OCI-LY7 (cell line): ENCODE results near the gene KLHL21. TPM values are rescaled to one million over a fixed set of nuclear protein-coding genes. Genes with fewer than 3 reads are reported as not detected.

ENCODE experiments used
- BruUV-seq: library from RNA; stranded (reverse); fragments of 400-500 nt; replicated peaks from 2 replicates; lab custom pipeline; 2021; lab: Mats Ljungman, UMichigan
- CTCF ChIA-PET: fragments of 300-600 bp; sonication (Branson Sonifier 250); formaldehyde crosslinking; loops from one replicate; lab custom pipeline; 2022; ENCODE audit warnings: antibody characterized with exemption; ENCODE audit not compliant: unreplicated experiment; lab: Charles Lee
- POLR2A ChIA-PET: fragments of 300-600 bp; sonication (Branson Sonifier 250); formaldehyde crosslinking; loops from one replicate; lab custom pipeline; 2022; ENCODE audit warnings: antibody characterized with exemption; lab: Charles Lee
- DNase-seq: peaks from one replicate; pipeline ENCODE4 v3.0.0-alpha.2; 2015; ENCODE audit warnings: low spot score
- H2AFZ ChIP-seq: fragments of 200-600 bp; sonication (generic), shearing (Covaris generic); 2 replicates; pipeline ENCODE4 v1.6.1; 2014; ENCODE audit warnings: mild to moderate bottlenecking, antibody characterized with exemption, low read length, moderate library complexity
- H3K27ac ChIP-seq: fragments of 200-600 bp; sonication (generic); 2 replicates; pipeline ENCODE4 v1.5.1; 2014; ENCODE audit warnings: mixed run types, low read depth, mild to moderate bottlenecking, moderate library complexity, low read length, inconsistent platforms; ENCODE audit not compliant: poor library complexity, severe bottlenecking
- H3K36me3 ChIP-seq: fragments of 200-600 bp; sonication (generic); 2 replicates; pipeline ENCODE4 v1.6.1; 2014; ENCODE audit warnings: mild to moderate bottlenecking, antibody characterized with exemption, low read length, moderate library complexity, mixed read lengths; ENCODE audit not compliant: insufficient read depth
- H3K4me1 ChIP-seq: fragments of 200-600 bp; sonication (generic); 2 replicates; pipeline ENCODE4 v1.5.1; 2014; ENCODE audit warnings: mild to moderate bottlenecking, low read length; ENCODE audit not compliant: insufficient read depth, poor library complexity, severe bottlenecking
- H3K4me2 ChIP-seq: fragments of 200-600 bp; sonication (generic); 2 replicates; pipeline ENCODE4 v1.6.1; 2014; ENCODE audit warnings: mild to moderate bottlenecking, low read length
- H3K4me3 ChIP-seq: fragments of 200-600 bp; sonication (generic); 2 replicates; pipeline ENCODE4 v1.5.1; 2014; ENCODE audit warnings: mild to moderate bottlenecking, low read depth, low read length; ENCODE audit not compliant: poor library complexity, severe bottlenecking
- H3K79me2 ChIP-seq: fragments of 200-600 bp; sonication (generic); 2 replicates; pipeline ENCODE4 v1.6.1; 2016; ENCODE audit warnings: low read depth, mild to moderate bottlenecking, low read length, moderate library complexity, mixed read lengths; ENCODE audit not compliant: insufficient read depth
- H3K9me2 ChIP-seq: fragments of 200-600 bp; sonication (generic); 2 replicates; pipeline ENCODE4 v1.6.1; 2016; ENCODE audit warnings: mild to moderate bottlenecking, low read length, mixed read lengths; ENCODE audit not compliant: insufficient read depth
- H3K9me3 ChIP-seq: fragments of 200-600 bp; sonication (generic); 2 replicates; pipeline ENCODE4 v1.6.1; 2014; ENCODE audit warnings: mild to moderate bottlenecking, mixed run types, low read length, mixed read lengths
- H4K20me1 ChIP-seq: fragments of 200-600 bp; sonication (generic); 2 replicates; pipeline ENCODE4 v1.6.1; 2014; ENCODE audit warnings: mild to moderate bottlenecking, antibody characterized with exemption, low read length, moderate library complexity, mixed read lengths; ENCODE audit not compliant: insufficient read depth
- EZH2phosphoT487 ChIP-seq: fragments of 200-600 bp; sonication (generic); IDR thresholded peaks from 2 replicates; pipeline ENCODE4 v1.6.1; 2018; ENCODE audit warnings: low read depth, borderline replicate concordance, mild to moderate bottlenecking, mixed run types, antibody characterized with exemption, low read length, moderate library complexity, mixed read lengths
- intact Hi-C: fragments of 100-400 bp; cut with micrococcal nuclease; formaldehyde crosslinking; loops from one replicate; pipeline ENCODE4 v1.10.0; 2022; ENCODE audit not compliant: unreplicated experiment
- total RNA-seq, 2 experiments: library from RNA; depleted of rRNA in 1 of 2; stranded (reverse); fragments of >200 nt in 1 of 2; shearing (Covaris generic) in 1 of 2; gene quantifications; 2 replicates each; pipeline ENCODE4 v1.2.3, GENCODE V29; 2014 to 2022
- TF ChIP-seq, protein P1 (sequence below): fragments of 200-600 bp; sonication (generic); conservative IDR thresholded peaks from 2 replicates; pipeline ENCODE4 v1.5.1; 2014; ENCODE audit warnings: mild to moderate bottlenecking, antibody characterized with exemption, low read length, moderate library complexity, mixed read lengths

Gene KLHL21
- total RNA-seq, 2 experiments from 2014 or later = 7.4 to 7.6 TPM

DNA sequence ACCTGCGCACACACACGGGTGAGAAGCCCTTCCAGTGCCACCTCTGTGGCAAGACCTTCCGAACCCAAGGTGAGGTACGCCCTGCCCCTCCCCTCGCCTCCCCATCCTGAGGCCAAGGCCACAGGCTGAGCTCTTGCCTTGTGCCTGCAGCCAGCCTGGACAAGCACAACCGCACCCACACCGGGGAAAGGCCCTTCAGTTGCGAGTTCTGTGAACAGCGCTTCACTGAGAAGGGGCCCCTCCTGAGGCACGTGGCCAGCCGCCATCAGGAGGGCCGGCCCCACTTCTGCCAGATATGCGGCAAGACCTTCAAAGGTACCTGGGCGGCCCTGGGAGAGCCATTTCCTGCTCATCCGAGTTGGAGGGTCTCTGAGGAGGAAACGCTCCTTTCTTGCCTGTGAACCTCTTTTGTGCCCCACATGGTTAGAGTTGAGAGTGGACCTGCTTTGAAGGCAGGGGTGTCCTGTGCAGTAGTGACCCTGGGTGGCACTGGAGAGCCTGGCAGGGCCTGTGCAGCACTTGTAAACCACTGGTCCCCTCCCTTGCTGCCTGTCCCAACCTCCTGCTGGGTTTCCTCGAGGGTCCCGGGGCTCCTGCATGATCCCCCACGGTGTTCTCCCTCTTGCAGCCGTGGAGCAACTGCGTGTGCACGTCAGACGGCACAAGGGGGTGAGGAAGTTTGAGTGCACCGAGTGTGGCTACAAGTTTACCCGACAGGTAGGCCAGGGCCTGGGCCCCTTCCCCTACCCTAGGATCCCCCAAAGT is 14.4 kb downstream of the KLHL21 start:
- TSS peak; percentile 63 for BruUV-seq
- POLR2A ChIA-PET = interaction anchor here (0.6 to 1.4 kb wide), 2 partner anchors 10 to 12 kb away, joined by 3 to 4 read pairs; no protein-coding TSS in a partner anchor

DNA sequence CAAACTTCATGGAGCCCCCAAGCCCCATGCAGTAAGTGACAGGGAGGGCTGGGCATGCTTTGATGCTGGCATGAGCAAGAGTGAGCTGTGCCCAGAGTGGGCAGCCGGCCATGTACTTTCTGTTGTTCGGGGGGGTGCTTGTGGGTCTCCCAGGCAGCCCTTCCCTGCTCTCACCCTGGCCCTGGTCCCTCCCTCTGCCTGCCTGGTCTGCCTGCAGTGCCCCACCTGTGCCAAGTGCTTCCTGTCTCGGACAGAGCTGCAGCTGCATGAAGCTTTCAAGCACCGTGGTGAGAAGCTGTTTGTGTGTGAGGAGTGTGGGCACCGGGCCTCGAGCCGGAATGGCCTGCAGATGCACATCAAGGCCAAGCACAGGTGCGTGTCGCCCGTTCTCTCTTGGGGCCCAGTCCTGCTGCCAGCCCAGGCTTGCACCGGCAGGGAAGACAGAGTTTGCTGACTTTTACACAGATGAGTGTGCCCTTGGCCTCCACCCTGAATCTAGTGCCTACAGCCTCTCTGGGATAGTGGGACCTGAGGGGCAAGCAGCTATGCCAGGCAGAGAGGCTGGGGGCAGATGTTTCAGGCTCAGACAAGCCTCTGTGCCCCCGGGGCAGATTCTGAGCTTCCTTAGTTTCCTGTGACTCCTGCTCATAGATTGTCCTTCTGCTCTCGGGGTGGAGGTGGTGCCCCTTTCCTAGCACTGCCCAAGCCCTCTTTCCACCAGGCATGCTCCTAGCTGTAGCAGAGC is 15.2 kb downstream of the KLHL21 start:
- BruUV-seq = no TSS peak
- TF ChIP-seq, protein P1, sequence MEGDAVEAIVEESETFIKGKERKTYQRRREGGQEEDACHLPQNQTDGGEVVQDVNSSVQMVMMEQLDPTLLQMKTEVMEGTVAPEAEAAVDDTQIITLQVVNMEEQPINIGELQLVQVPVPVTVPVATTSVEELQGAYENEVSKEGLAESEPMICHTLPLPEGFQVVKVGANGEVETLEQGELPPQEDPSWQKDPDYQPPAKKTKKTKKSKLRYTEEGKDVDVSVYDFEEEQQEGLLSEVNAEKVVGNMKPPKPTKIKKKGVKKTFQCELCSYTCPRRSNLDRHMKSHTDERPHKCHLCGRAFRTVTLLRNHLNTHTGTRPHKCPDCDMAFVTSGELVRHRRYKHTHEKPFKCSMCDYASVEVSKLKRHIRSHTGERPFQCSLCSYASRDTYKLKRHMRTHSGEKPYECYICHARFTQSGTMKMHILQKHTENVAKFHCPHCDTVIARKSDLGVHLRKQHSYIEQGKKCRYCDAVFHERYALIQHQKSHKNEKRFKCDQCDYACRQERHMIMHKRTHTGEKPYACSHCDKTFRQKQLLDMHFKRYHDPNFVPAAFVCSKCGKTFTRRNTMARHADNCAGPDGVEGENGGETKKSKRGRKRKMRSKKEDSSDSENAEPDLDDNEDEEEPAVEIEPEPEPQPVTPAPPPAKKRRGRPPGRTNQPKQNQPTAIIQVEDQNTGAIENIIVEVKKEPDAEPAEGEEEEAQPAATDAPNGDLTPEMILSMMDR = no peak
- no peak for TF ChIP-seq EZH2phosphoT487
- peak; percentile 56 for DNase-seq
- POLR2A ChIA-PET = interaction anchor here (0.6 kb wide), 1 partner anchor 11 kb away, joined by 3 read pairs; no protein-coding TSS in a partner anchor
- intact Hi-C loops = no loop called here
- Histone ChIP-seq H4K20me1 (no peaks in the 10 kb centered on the region), H3K27ac (peak overlapping the region; percentile 10), H3K4me1 (peaks cover 13% of the 10 kb centered on the region), H3K9me3 (no peaks in the 10 kb centered on the region), H3K79me2 (no peaks in the 10 kb centered on the region), H3K9me2 (no peaks in the 10 kb centered on the region), H3K4me3 (no peak overlapping the region), H2AFZ (no peak overlapping the region), H3K36me3 (peaks cover 38% of the 10 kb centered on the region), H3K4me2 (peak overlapping the region; percentile 13; the same call in 1 of the 2 replicates)
- CTCF ChIA-PET = interaction anchor here (1.4 kb wide), 1 partner anchor 13 kb away, joined by 4 read pairs; no protein-coding TSS in a partner anchor

More for the DNA sequence above, 14.4 kb downstream of the KLHL21 start:
- Histone ChIP-seq H3K36me3 (peaks cover 42% of the 10 kb centered on the region), H3K9me2 (no peaks in the 10 kb centered on the region), H3K4me3 (no peak overlapping the region), H3K9me3 (no peaks in the 10 kb centered on the region), H3K4me1 (peaks cover 10% of the 10 kb centered on the region), H2AFZ (no peak overlapping the region), H3K4me2 (no peak overlapping the region), H4K20me1 (no peaks in the 10 kb centered on the region), H3K27ac (peak overlapping the region; percentile 10), H3K79me2 (no peaks in the 10 kb centered on the region)
- no peak for DNase-seq
- CTCF ChIA-PET = interaction anchor here (1.4 kb wide), 1 partner anchor 12 kb away, joined by 4 read pairs; no protein-coding TSS in a partner anchor
- intact Hi-C loops = no loop called here
- no peak for TF ChIP-seq EZH2phosphoT487
- TF ChIP-seq, protein P1 = no peak
